H1 (cell line): ENCODE results near the gene C6orf163. TPM values are rescaled to one million over a fixed set of nuclear protein-coding genes. Genes with fewer than 3 reads are reported as not detected.

Experiments
- CHD2 ChIP-seq: IDR thresholded peaks from 2 replicates; pipeline ENCODE4 v1.6.1; 2012; ENCODE audit warnings: low read length, improper control_type of control experiment
- JUN ChIP-seq: IDR thresholded peaks from 2 replicates; pipeline ENCODE4 v1.6.1; 2011; ENCODE audit warnings: low read depth, mild to moderate bottlenecking, improper control_type of control experiment, low read length
- RAD21 ChIP-seq, 2 experiments: IDR thresholded peaks in 1 of 2; conservative IDR thresholded peaks in 1 of 2; 2 replicates each; pipeline ENCODE4 v1.6.1; 2011; ENCODE audit warnings: low read depth in 2 of 2, low read length in 2 of 2, improper control_type of control experiment in 1 of 2, inconsistent platforms in 1 of 2, mild to moderate bottlenecking in 1 of 2, moderate library complexity in 1 of 2
- RFX5 ChIP-seq: IDR thresholded peaks from 2 replicates; pipeline ENCODE4 v1.6.1; 2011; ENCODE audit warnings: low read depth, low read length, improper control_type of control experiment, borderline replicate concordance
- TBP ChIP-seq: IDR thresholded peaks from 2 replicates; pipeline ENCODE4 v1.6.1; 2011; ENCODE audit warnings: low read depth, low read length, improper control_type of control experiment
- polyA plus RNA-seq, 7 experiments: library from polyadenylated mRNA; depleted of rRNA in 3 of 7; stranded (reverse) in 5 of 7; unstranded in 2 of 7; fragments of >200 nt in 5 of 7; fragments of 200-250 nt in 2 of 7; gene quantifications; 1 replicate in 5 of 7; 2 replicates in 1 of 7; 4 replicates in 1 of 7; pipeline versions ENCODE4 v1.2.1 to v1.2.3, GENCODE V29; 2011 to 2013; ENCODE audit warnings: missing spikeins in 2 of 7, mixed read lengths in 2 of 7
- total RNA-seq: library from RNA; stranded (reverse); fragmentation: NEBNext Ultra II Directional; extraction: Animal tissue kit (Norgen Biotek cat#: 25700); gene quantifications from 2 replicates; pipeline ENCODE4 v1.2.1, GENCODE V29; 2021

Gene C6orf163
- total and polyA plus RNA-seq, 2 of the 8 experiments (the other 6 are each of a cell fraction or from before 2014, with no cell fraction given) = 0.36 to 1.5 TPM

GRCh38 chr6:87378947-87379346 is 34.3 kb downstream of the C6orf163 start (continued):
- TF ChIP-seq TBP (no peak), RFX5 (no peak), RAD21 (IDR thresholded peaks at IDR 0.05 in 1 of 2, conservative IDR thresholded peaks at IDR 0.05 in 1 of 2; ENCODE audit: low read depth in 2 of 2, low read length in 2 of 2) (no peak), CHD2 (no peak), JUN (no peak)
